Measurements from ENCODE around the gene CDC25A.
A peak's percentile ranks its signal among the peaks of the same experiment; 100 is the strongest.

CDC25A gene

DNA sequence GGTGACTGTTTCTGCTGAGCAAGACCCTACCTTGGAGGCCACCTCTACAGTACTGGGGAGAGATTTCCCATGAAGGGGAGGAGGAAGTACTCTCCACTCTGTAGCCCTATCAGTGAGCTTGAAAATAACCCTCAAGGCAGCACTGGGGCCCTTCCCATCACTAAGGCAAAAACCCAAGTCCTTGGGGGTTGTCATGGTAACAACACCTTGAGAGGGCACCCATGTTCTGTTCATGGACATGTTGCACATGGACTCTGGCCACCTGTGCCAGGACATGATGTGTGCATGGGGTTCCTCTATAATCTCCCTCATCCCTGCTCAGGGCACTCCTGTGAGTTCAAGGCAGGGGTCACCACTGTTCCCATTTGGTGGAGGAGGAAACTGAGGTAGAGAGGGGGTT lies 10.9 kb upstream of the CDC25A start:
- no peak for FAIRE-seq
- no peak for DNase-seq (ENCODE audit: insufficient read length, low spot score)

DNA sequence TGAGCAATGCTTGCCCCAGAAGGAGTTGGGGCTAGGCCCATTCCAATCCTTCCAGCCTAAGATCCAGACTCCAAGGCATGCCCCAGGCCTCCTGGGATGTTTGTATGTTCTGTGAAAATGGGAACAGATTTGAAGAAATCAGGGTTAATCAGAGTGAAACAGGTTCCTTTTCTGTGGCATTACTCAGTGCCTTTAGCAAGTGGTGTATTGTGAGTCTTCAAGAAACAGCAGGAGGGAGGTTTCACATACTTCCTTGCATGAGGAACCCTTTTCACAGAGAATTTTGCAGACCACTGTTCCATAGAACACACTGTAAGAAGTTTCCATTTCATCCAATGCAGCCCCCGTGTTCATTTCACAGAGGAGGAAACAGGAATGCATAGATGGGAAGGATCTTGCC lies 8.4 kb upstream of the CDC25A start:
- FAIRE-seq (no peak), DNase-seq (ENCODE audit: insufficient read length, low spot score) (no peak)

GRCh38 chr3:48194446-48195071 lies 6.3 kb upstream of the CDC25A start:
- peak; percentile 81 for DNase-seq (ENCODE audit: insufficient read length, low spot score)
- FAIRE-seq: no peak

DNA sequence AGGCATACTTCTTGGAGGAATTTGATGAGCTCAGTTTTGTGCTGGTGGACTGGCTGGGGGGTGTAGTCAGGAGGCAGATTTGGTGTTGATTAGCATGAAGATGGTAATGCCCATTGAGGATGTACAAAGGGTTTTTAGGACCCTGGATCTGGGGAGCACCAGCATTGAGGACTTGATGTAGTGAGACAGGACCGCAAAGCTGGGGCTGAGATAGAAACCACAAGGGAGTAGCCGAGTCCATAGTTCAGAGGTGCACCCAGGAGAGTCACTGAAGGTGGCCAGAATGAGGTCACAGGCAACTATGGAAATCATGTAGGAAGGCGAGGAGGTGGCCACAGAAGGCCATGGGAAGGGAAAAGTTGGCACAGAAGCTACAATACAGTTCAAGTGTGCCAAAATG lies 2.7 kb upstream of the CDC25A start:
- DNase-seq (ENCODE audit: insufficient read length, low spot score): no peak
- no peak for FAIRE-seq

GRCh38 chr3:48189321-48189720 lies 1.1 kb upstream of the CDC25A start:
- FAIRE-seq (no peak), DNase-seq (ENCODE audit: insufficient read length, low spot score) (no peak)

DNA sequence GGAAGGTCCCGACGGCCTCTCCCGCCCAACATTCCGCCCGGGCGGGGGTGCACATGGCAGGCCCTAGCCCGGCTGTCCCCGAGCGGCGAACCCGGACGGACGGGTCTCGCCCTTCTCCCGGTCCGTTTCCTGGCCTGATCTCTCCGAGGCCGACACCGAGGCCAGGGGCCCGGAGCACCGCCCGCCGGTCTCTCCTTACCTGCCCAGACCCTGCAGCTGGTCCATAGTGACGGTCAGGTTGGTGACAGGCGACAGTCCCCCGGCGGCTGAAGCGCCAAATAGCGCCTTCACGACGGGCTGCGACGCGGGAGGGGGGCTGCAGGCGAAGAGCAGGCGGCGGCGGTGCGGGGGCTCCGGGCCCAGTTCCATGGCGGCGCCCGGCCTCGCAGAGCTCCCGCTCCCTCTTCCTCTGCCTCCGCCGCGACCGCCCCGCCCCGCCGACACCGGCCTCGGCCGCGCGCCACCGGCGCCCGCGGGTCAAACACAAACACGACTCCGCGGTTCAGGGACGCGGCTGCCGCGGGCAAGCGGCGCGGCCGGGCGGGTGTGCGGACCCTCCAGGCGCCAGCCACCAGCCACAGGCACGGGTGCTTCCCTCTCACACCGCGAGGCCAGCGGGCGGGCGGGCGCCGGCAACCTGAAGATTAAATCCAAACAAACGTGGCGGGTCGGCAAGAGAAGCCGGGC lies 495 bp downstream of the CDC25A start:
- no peak for FAIRE-seq
- DNase-seq (ENCODE audit: insufficient read length, low spot score): no peak

- no peak for FAIRE-seq
Measured at GRCh38 chr3:48187301-48187578, 977 bp downstream of the CDC25A start.

DNA sequence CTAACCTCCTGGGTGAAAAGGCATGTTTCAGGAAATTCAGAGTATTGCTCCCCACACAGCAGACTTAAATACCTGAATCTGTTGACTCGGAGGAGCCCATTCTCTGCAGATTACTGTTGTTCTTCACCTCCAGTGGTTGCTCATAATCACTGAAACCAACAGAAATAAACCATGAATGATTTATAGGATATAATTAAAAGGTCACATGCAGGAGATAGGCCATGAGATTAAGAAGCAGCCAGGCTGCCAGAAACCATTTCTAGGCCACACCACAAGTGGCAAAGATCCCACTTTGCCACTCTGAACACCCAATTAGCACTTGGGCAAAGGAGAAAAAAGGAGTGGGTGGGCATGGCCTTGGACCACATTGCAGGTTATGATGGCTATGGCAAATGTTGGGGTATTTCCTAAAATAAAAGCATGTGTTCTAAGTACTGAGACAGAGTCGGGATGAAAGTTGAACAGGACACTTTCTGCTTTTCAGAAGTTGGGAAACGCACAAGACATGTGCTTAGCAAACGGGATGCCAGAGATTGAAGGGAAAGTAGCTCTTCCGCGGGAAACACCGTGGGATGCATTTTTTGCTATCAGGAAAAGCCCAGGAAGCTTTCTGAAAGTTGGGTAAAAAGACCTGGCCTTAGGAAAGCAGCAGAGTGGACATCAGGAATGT lies 1.5 kb downstream of the CDC25A start:
- FAIRE-seq (no peak), DNase-seq (ENCODE audit: insufficient read length, low spot score) (no peak)

More at GRCh38 chr3:48187301-48187578, 977 bp downstream of the CDC25A start:
- DNase-seq (ENCODE audit: insufficient read length, low spot score): no peak

DNA sequence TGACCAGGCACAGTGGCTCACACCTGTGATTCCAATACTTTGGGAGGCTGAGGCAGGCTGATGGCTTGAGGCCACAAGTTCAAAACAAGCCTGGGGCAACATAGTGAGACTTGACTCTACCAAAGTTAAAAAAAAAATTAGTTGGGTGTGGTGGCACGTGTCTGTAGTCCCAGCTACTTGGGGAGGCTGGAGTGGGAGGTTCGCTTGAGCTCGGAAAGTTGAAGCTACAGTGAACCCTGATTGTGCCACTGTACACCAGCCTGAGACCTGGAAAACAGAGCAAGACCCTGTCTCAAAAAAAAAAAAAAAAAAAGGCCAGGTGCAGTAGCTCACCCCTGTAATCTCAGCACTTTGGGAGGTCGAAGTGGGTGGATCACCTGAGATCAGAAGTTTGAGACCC lies 3.1 kb downstream of the CDC25A start:
- no peak for DNase-seq (ENCODE audit: insufficient read length, low spot score)
- FAIRE-seq: no peak

GRCh38 chr3:48184299-48184698 lies 3.9 kb downstream of the CDC25A start:
- DNase-seq (ENCODE audit: insufficient read length, low spot score) (no peak), FAIRE-seq (no peak)

DNA sequence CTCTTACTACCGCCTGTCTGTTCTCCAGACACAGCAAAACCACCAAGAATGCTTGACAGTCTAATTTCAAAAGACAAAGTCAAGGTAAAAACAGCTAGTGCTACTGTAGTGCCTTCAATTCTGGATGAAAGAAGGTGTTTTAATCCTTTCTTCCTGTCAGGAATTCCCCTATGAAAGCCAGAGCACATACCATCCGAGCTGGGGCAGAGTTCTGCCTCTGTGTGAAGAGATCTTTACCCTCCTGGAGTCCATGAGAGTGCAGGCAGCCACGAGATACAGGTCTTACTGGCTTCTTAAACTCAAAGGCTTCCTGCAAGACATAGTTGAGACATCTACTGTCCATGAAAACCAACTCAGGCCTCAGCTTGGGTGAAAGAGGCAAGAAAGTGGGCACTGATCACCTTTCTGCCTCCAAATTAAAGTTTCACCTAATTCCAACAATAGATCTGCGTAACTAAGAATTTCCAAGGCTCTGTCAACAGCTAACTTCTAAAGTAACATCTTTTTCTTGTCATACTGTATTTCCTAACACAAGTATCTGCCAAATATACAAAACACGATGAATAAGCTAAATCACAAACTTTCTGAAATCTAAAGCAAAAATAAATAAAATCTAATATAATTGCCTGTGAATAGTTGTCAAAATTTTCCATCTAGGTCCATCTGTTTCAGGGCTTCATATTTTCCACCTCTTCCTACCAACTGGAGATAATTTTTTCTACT lies 7.5 kb downstream of the CDC25A start:
- DNase-seq (ENCODE audit: insufficient read length, low spot score): no peak
- no peak for FAIRE-seq

- DNase-seq (ENCODE audit: insufficient read length, low spot score): no peak
- no peak for FAIRE-seq
Measured at GRCh38 chr3:48180021-48180420, 8.2 kb downstream of the CDC25A start.

- no peak for FAIRE-seq
- no peak for DNase-seq (ENCODE audit: insufficient read length, low spot score)
Measured at GRCh38 chr3:48178072-48178471, 10.1 kb downstream of the CDC25A start.

- no peak for DNase-seq (ENCODE audit: insufficient read length, low spot score)
- peak; percentile 42 for FAIRE-seq
Measured at GRCh38 chr3:48157950-48158376, 30.3 kb downstream of the CDC25A start.

GRCh38 chr3:48157202-48157840 lies 30.9 kb downstream of the CDC25A start:
- FAIRE-seq (no peak), DNase-seq (ENCODE audit: insufficient read length, low spot score) (peak; percentile 57)

DNA sequence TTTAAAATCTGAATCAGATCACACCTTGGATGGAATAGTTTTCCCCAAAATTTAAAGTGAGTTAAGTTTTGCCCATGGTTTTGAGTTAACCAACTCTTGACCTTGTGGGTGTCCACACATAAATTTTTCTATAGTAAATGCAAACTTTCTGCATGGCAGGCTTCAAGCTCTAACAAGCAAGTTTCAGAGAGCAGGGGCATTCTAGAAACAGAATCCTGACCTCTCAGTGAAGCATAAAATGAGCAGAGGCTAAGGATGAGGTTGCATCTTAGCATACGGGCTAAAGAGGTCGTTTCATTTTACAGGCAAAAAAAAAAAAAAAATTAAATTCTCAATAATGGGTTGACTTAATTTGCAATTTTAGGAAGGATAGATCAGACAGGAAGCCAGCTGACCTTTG lies 32.1 kb downstream of the CDC25A start:
- DNase-seq (ENCODE audit: insufficient read length, low spot score): no peak
- FAIRE-seq: no peak

- DNase-seq (ENCODE audit: insufficient read length, low spot score) (peak; percentile 41), FAIRE-seq (no peak)
Measured at GRCh38 chr3:48155122-48155521, 33.1 kb downstream of the CDC25A start.

- no peak for FAIRE-seq
- no peak for DNase-seq (ENCODE audit: insufficient read length, low spot score)
Measured at GRCh38 chr3:48151807-48152427, 36.3 kb downstream of the CDC25A start.

GRCh38 chr3:48151058-48151806 lies 37.0 kb downstream of the CDC25A start:
- DNase-seq (ENCODE audit: insufficient read length, low spot score) (peak; percentile 86), FAIRE-seq (no peak)

DNA sequence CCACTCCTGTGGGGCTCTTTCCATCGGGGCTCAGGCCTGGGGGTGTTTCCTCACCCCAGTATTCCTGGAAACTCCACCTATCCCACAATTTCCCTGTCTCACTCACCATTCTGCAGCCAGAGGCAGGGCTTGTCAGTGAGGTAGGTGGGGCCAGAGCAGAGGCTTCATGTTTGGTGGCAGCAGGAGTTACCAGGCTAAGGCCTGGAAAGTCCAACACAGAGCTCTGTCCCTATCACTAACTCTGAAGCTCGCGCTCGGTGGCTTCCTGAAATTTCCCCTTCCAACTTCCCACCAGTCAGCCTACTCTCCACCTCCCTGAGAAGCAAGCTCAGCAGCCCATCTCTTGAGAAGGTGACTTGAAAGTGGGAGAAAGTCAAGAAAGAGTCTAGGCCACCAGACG lies 44.2 kb downstream of the CDC25A start:
- FAIRE-seq (no peak), DNase-seq (ENCODE audit: insufficient read length, low spot score) (no peak)
